A673 (cell line): ENCODE results near the gene DIS3L2. TPM values are rescaled to one million over a fixed set of nuclear protein-coding genes. Genes with fewer than 3 reads are reported as not detected.

Experiments
- BruUV-seq: library from RNA; stranded (reverse); fragments of 400-500 nt; replicated peaks from 2 replicates; lab custom pipeline; 2021; lab: Mats Ljungman, UMichigan
- CTCF ChIA-PET: fragments of 300-600 bp; sonication (Branson Sonifier 250); formaldehyde crosslinking; loops from one replicate; lab custom pipeline; 2022; ENCODE audit warnings: antibody characterized with exemption; lab: Charles Lee
- POLR2A ChIA-PET: fragments of 300-600 bp; sonication (Branson Sonifier 250); formaldehyde crosslinking; loops from one replicate; lab custom pipeline; 2022; ENCODE audit warnings: antibody characterized with exemption; ENCODE audit not compliant: low non-redundant PET; lab: Charles Lee
- DNase-seq: peaks from one replicate; pipeline ENCODE4 v3.0.0-alpha.2; 2015; ENCODE audit warnings: low spot score
- H3K27ac ChIP-seq: fragments of 200-600 bp; sonication (generic); 2 replicates; pipeline ENCODE4 v1.5.1; 2016; ENCODE audit warnings: mixed run types, low read depth, mild to moderate bottlenecking, mixed read lengths, antibody characterized with exemption, low read length; ENCODE audit not compliant: poor library complexity, severe bottlenecking
- H3K27me3 ChIP-seq: fragments of 200-600 bp; sonication (generic); replicated peaks from 2 replicates; pipeline ENCODE4 v1.6.1; 2017; ENCODE audit warnings: mixed run types, low read depth, mild to moderate bottlenecking, mixed read lengths, antibody characterized with exemption, low read length; ENCODE audit not compliant: insufficient read depth, poor library complexity
- H3K36me3 ChIP-seq: fragments of 200-600 bp; sonication (generic); 2 replicates; pipeline ENCODE4 v1.6.1; 2016; ENCODE audit warnings: mixed run types, mild to moderate bottlenecking, mixed read lengths, antibody characterized with exemption, low read length; ENCODE audit not compliant: insufficient read depth, poor library complexity, severe bottlenecking
- H3K4me1 ChIP-seq: fragments of 200-600 bp; sonication (generic); 2 replicates; pipeline ENCODE4 v1.6.1; 2017; ENCODE audit warnings: mixed run types, mild to moderate bottlenecking, mixed read lengths, antibody characterized with exemption, low read length; ENCODE audit not compliant: insufficient read depth, poor library complexity, severe bottlenecking
- H3K4me3 ChIP-seq: fragments of 200-600 bp; sonication (generic); 2 replicates; pipeline ENCODE4 v1.5.1; 2016; ENCODE audit warnings: low read depth, mixed run types, mild to moderate bottlenecking, mixed read lengths, low read length; ENCODE audit not compliant: poor library complexity, severe bottlenecking
- H3K9me3 ChIP-seq: fragments of 200-600 bp; sonication (generic); 2 replicates; pipeline ENCODE4 v1.6.1; 2016; ENCODE audit warnings: mixed run types, low read depth, mild to moderate bottlenecking, mixed read lengths, antibody characterized with exemption, low read length; ENCODE audit not compliant: poor library complexity, severe bottlenecking
- CTCF ChIP-seq: fragments of 300-800, 200-600 bp; sonication (generic); conservative IDR thresholded peaks from 2 replicates; pipeline ENCODE4 v1.5.1; 2017; ENCODE audit warnings: low read depth, mild to moderate bottlenecking, antibody characterized with exemption, low read length, moderate library complexity, mixed read lengths
- EZH2 ChIP-seq: fragments of 200-600 bp; sonication (generic); IDR thresholded peaks from 2 replicates; pipeline ENCODE4 v1.6.1; 2017; ENCODE audit warnings: borderline replicate concordance, low read depth, mild to moderate bottlenecking, mixed read lengths, antibody characterized with exemption, low read length; ENCODE audit not compliant: poor library complexity, severe bottlenecking
- intact Hi-C: fragments of 100-400 bp; cut with micrococcal nuclease; formaldehyde crosslinking; loops from one replicate; pipeline ENCODE4 v1.10.0; 2022; ENCODE audit not compliant: unreplicated experiment
- total RNA-seq: library from RNA; stranded (reverse); gene quantifications from 2 replicates; pipeline ENCODE4 v1.2.3, GENCODE V29; 2021

The DIS3L2 gene
- total RNA-seq, 1 experiment from 2014 or later, result 38.7 TPM

- Histone ChIP-seq H3K27ac (no peak overlapping the region), H3K36me3 (peaks cover 4% of the 10 kb centered on the region), H3K9me3 (peaks cover 11% of the 10 kb centered on the region), H3K4me3 (no peak overlapping the region), H3K27me3 (no peaks in the 10 kb centered on the region), H3K4me1 (no peaks in the 10 kb centered on the region)
- no peak for DNase-seq
- CTCF ChIA-PET, result no interaction called here
- no peak for TF ChIP-seq CTCF
- TF ChIP-seq EZH2, result no peak
- BruUV-seq, result no TSS peak
- intact Hi-C loops, result no loop called here
- POLR2A ChIA-PET, result no interaction called here
These were observed 3.6 kb downstream of the DIS3L2 start for GRCh38 chr2:231965102-231965501.

DNA sequence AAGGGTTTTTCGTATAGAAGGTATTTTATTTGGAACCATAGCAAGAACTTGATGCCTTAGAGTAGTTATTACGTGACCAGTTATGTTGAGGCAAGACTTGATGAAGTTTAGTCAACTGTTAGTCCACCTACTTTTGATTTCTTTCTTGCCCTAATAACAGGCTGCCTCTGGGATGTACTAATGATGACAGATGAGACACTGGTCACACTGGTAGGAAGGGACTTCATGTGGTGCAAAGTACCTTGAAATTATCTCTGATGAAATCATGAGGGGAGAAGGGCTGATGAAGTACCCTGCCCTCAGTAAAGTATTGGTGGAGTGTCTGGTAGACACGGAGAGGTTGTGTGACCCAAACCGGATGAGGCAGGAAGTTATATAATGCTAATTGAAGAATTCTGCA lies 5.4 kb downstream of the DIS3L2 start:
- Histone ChIP-seq H3K36me3 (peaks cover 4% of the 10 kb centered on the region), H3K27me3 (no peaks in the 10 kb centered on the region)
- no peak for TF ChIP-seq CTCF
- no peak for TF ChIP-seq EZH2

DNA sequence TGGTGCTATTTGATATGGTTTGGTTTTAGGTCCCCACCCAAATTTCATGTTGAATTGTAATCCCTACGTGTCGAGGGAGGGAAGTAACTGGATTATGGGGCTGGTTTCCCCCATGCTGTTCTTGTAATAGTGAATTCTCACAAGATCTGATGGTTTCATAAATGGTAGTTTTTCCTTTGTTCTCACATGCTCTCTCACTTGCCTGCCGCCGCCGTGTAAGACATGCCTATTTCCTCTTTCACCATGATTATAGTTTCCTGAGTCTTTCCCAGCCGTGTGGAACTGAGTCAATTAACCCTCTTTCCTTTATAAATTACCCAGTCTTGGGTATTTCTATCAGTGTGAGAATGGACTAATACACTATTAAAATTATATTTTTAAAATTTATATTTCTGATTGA lies 7.3 kb downstream of the DIS3L2 start:
- DNase-seq, result no peak
- Histone ChIP-seq H3K36me3 (peaks cover 4% of the 10 kb centered on the region), H3K9me3 (peaks cover 11% of the 10 kb centered on the region), H3K27ac (no peak overlapping the region), H3K4me3 (no peak overlapping the region), H3K4me1 (no peaks in the 10 kb centered on the region), H3K27me3 (no peaks in the 10 kb centered on the region)
- CTCF ChIA-PET, result no interaction called here
- POLR2A ChIA-PET, result no interaction called here
- no peak for TF ChIP-seq CTCF
- no peak for TF ChIP-seq EZH2
- intact Hi-C loops, result no loop called here
- no TSS peak for BruUV-seq

More for the DNA sequence above, 5.4 kb downstream of the DIS3L2 start:
- DNase-seq, result peak; percentile 14
- Histone ChIP-seq H3K4me1 (no peaks in the 10 kb centered on the region), H3K9me3 (peaks cover 11% of the 10 kb centered on the region), H3K4me3 (no peak overlapping the region), H3K27ac (no peak overlapping the region)
- ChIA-PET POLR2A (no interaction called here), CTCF (no interaction called here)
- BruUV-seq, result no TSS peak
- intact Hi-C loops, result no loop called here
